Activated CD8-positive, alpha-beta memory T cell treated with anti-CD3 and anti-CD28 coated beads for 4 hours (primary cell): ENCODE measurements around the gene ACTBL2.

Experiments used
- DNase-seq, 2 donors: peaks; one replicate each; pipeline ENCODE4 v3.0.0-alpha.2; 2020; ENCODE audit warnings: low read depth in 2 of 2

Gene ACTBL2

GRCh38 chr5:57448751-57449150, 33.9 kb downstream of the ACTBL2 start:
- no peak for DNase-seq

GRCh38 chr5:57448287-57448686, 34.3 kb downstream of the ACTBL2 start:
- no peak for DNase-seq

- no peak for DNase-seq
Observed at GRCh38 chr5:57447658-57448057, 35.0 kb downstream of the ACTBL2 start.

GRCh38 chr5:57446966-57447365, 35.6 kb downstream of the ACTBL2 start:
- no peak for DNase-seq

GRCh38 chr5:57445705-57446037, 36.9 kb downstream of the ACTBL2 start:
- DNase-seq, result no peak

- DNase-seq, result no peak
Observed at GRCh38 chr5:57445006-57445704, 37.5 kb downstream of the ACTBL2 start.

- DNase-seq, result no peak
Observed at GRCh38 chr5:57442080-57442839, 40.4 kb downstream of the ACTBL2 start.

- DNase-seq, result no peak
Observed at GRCh38 chr5:57441557-57441956, 41.1 kb downstream of the ACTBL2 start.

- no peak for DNase-seq
Observed at GRCh38 chr5:57439601-57440000, 43.0 kb downstream of the ACTBL2 start.

GRCh38 chr5:57437976-57438805, 44.4 kb downstream of the ACTBL2 start:
- no peak for DNase-seq

GRCh38 chr5:57436586-57436985, 46.0 kb downstream of the ACTBL2 start:
- no peak for DNase-seq

GRCh38 chr5:57435701-57436134, 46.9 kb downstream of the ACTBL2 start:
- no peak for DNase-seq

- no peak for DNase-seq
Observed at GRCh38 chr5:57434683-57435082, 47.9 kb downstream of the ACTBL2 start.

- no peak for DNase-seq
Observed at GRCh38 chr5:57434227-57434640, 48.4 kb downstream of the ACTBL2 start.

- DNase-seq, result no peak
Observed at GRCh38 chr5:57432876-57433275, 49.7 kb downstream of the ACTBL2 start.

GRCh38 chr5:57431759-57432158, 50.9 kb downstream of the ACTBL2 start:
- no peak for DNase-seq
